ENCODE data around the gene FMOD. TPM values are rescaled to one million over a fixed set of nuclear protein-coding genes. Genes with fewer than 3 reads are reported as not detected.

Gene FMOD
- total RNA-seq, 1 experiment from 2014 or later: 3.0 TPM

DNA sequence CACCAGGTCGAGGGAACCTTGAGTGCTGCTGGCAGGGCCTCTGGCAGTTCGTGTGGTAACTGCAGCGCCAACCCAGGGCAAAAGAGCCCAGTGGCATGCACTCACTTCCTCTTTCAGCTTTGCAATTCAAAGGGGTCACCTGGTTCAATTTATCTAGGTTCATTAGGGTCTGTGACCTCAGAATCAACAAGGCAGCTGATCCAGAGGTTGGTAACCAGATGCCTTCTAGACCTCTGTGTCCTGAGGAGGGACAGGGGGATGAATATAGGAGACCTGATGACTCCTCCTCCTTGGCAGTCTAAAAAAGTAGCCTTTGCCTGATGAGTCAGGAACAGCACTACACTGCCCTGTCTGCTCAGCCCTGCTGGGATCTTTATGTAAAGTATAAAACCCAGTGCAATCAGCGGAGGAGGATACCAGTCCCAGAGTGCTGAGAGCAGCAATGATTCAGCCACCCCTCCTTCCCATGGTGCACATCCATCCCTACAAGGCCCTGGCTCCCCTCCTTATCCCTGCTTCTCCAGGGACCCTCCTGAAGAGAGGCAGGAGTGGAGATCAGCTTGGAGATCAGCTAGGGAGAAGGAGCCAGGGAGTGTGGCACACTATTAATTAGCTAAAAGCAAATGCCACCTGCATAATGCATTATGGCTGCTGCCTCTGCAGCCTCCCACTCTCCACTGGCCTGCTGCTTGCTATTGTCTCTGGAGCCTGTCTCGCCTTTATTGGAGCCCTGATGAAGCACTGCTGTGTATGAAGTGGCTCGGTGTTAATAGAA is 11.2 kb upstream of the FMOD start:
- DNase-seq (ENCODE audit: low read depth): peak; percentile 20

GRCh38 chr1:203360547-203361185 is 9.7 kb upstream of the FMOD start:
- no peak for DNase-seq (ENCODE audit: low read depth)

DNA sequence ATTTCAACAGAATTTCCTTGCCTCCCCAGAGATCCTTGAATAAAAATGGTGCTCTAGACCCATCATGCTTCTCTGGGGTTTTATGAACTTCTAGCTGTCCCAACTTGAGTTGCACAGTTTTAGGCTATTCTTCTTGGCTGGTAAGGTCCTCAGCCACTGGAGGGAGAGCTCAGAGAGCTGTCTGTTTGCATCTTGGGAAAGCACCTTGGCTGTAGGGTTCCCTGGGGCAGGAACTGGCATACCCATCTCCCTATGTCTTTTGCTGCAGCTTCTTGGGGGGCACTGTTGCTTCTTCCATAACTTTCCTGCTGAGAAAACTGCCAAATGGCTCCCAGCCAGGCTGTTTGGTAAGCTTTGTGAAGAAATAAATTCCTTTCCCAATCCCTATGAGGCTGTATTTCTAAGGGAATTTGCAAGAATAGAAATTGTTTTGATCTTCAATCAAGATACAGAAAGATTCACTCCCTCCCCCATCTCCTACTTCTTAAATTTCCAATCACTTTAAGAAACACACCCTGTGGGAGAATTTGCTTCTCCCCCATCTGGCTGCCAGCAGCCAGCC is 8.2 kb upstream of the FMOD start:
- no peak for DNase-seq (ENCODE audit: low read depth)

- DNase-seq (ENCODE audit: low read depth): peak; percentile 56
Observed at GRCh38 chr1:203354246-203354645, 3.3 kb upstream of the FMOD start.

GRCh38 chr1:203353486-203353885 is 2.6 kb upstream of the FMOD start:
- DNase-seq (ENCODE audit: low read depth): no peak

DNA sequence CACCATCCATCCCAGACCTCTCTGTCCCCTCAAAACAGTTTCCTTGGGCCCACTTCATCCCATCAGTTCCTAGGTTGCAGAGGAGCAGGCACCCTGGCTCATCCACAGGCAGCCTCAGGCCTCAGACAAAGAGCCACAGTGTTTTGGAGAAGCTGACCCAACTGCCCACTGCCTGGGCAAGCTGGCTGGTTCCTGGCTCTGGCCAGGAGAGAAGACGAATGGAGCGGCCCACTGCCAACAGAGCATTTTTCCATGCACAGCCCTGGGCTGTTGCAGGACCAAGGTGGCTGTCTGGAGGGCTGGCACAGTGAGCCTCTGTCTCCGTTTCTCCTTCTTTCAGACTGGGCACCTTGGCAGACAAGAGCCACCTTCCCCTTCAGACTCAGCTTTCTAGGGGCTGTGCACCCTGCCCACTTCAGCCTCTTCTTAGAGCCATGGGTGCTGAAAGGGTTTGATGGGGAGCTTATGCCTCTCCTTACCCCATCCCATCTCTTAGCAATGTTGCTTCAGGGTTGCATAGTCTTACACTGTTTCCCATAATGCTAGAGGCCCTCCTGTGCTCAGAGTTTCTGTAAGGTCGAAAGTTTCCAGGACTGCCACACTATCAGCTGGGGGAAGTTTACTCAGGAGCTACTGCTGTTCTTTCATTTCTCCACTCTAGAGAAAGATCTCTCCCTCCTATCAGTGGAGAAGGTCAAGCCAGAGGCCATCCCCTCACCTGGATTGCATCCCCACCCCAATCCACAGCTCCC is 973 bp downstream of the FMOD start:
- DNase-seq (ENCODE audit: low read depth): no peak

DNA sequence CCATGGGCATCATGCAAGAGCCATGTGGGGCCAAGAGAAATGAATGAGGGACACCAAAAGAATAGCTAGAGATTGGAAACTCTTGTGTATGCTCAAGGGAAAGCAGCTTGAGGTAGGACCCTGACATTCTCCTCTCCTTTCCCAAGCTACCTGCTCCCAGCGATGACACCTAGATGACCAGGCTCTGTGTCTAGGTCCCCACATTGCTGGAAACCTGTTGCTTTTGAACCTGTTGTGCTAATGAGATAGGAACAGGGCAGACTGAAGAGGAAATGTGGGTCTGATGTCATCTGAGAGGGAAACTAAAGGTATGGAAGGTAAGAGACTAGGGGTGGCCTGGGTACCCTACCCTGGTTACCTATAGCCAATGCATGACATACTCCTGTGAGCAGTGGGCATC is 1.8 kb downstream of the FMOD start:
- DNase-seq (ENCODE audit: low read depth): no peak

DNA sequence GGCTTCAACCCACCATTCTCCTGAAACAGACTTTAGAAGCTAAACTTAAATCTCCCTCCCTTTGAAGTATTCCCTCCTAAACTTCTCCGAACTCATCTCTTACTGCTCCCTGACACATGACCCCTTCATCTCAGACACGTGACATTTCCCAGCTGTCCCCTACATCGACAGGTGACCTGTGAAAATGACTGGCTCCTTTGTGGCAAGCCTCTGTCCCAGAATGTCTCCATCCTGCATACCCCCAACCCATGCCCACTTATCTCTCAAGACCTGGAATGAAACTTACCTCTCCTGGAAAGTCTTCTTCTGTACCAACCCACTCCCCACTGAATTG is 4.2 kb downstream of the FMOD start:
- DNase-seq (ENCODE audit: low read depth): no peak

GRCh38 chr1:203346060-203346768 is 4.7 kb downstream of the FMOD start:
- no peak for DNase-seq (ENCODE audit: low read depth)

DNA sequence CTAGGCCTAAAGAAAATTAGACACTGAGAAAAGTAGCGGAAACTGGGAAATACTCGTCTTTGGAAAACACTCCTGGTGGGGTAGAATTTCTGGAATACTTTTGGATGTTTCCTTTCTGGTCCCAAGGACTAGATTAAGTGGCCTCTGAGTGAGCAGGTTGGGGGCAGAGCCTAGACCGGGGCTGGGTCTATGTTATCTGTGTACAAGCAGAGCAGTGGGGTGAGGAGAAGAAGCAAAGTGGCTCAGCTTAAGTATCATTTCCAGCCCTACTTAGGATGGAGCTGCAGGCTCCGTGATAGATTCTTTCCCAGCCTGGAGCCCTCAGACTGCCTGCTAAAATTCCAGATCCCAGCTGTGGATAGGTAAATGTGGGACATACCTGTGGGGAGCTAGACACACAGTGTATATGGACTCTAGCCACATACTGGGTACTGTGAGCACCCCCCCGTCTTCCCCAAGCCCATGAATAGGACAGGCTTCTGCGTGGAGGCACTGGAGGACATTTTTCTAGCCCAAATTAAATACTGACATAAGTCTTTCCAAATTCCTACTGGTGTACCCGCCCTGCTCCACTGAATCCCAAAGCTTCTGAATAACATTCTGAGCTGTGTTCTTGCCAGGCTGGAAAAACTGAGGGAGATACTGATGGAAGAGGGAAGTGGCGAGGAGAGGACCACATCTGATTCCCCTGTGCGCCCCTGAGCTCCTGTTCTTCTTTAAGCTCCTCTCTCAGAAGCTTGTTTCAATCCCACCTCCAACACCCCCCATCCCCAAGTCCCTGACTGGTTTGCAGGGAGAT is 6.8 kb downstream of the FMOD start:
- no peak for DNase-seq (ENCODE audit: low read depth)

DNA sequence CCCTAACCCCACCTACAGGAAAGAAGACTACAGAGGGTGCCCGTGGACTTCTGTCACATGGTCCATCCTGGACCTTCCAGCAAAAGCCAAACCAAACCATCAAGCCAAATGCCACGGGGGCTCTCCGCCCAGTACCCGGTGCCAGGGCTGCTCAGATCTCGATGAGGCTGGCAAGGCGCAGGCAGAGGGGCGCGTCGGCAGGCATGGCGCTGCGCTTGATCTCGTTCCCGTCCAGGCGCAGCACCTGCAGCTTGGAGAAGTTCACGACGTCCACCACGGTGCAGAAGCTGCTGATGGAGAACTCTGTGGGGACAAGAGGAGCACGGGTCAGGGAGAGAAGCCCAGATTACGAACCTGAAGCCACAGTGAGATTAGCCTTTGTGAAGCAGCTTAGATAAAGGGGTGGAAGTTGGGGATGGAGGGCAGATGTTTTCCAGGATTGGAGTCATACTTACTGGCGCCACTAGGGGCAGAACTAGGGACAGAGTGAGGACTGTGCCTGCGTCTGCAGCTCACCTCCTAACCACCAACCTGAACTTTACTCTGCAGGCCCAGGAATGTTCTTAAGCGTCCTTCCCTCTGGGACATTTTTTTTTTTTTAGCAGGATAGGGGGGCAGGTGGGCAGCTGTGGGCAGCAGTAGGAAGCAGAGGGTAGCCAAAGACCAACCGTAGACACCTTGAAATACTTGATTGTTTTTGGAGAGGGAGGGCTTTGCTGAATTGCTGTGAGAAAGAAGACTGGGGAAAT is 8.6 kb downstream of the FMOD start:
- no peak for DNase-seq (ENCODE audit: low read depth)

DNA sequence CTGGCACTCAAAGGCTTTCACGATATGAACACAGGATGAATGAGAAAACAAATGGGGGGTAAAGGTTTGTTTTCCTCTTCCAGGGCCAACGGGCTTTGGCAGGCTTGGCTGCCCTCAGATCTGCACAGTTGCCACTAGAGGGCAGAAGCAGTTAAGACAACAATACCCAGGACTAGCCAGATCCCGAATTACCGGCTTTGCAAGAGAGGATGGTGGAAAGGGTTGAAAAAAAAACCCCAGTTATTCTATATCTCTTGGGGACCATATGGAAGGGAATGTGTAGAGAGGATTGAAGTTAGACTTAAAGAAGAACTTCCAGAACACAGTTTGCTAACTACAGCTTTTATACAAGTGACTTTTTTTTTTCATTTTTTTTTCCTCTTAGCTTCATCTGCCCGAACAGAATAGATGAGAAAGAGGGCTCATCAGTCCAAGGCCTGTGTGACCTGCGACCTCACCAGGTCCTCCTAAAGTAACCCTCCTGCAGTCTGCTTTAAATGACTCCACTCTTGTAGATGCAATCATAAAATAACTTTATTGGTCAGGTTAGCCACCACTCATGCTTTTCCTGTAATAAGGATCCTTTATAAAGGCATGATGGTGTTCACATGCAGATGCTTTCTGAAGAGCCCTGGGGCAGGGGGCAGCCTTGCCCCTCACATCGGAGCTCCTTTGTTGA is 10.7 kb downstream of the FMOD start:
- DNase-seq (ENCODE audit: low read depth): peak; percentile 74

GRCh38 chr1:203338335-203339036 is 12.4 kb downstream of the FMOD start:
- peak; percentile 57 for DNase-seq (ENCODE audit: low read depth)

- DNase-seq (ENCODE audit: low read depth): no peak
Observed at GRCh38 chr1:203336097-203336496, 14.8 kb downstream of the FMOD start.

- no peak for DNase-seq (ENCODE audit: low read depth)
Observed at GRCh38 chr1:203335503-203335902, 15.4 kb downstream of the FMOD start.

DNA sequence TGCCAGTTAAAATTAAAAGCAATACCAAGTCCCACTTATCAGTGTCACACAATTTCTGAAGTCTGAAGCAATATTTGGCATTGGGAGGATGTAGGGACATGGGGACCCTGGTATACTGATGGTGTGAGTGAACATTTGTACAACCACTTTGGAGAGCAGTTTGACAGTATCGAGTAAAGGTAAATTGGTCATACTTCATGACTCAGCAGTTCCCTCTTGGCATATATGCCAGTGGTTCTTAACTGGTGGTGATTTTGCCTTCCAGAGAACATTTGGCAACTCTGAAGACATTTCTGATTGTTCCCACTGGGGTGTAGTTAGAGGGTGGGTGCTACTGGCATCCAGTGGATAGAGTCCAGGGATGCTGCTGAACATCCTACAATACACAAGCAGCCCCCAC is 19.7 kb downstream of the FMOD start:
- no peak for DNase-seq (ENCODE audit: low read depth)

GRCh38 chr1:203328714-203329122 is 22.2 kb downstream of the FMOD start:
- no peak for DNase-seq (ENCODE audit: low read depth)

- peak; percentile 59 for DNase-seq (ENCODE audit: low read depth)
Observed at GRCh38 chr1:203327684-203328457, 23.1 kb downstream of the FMOD start.

All from LHCN-M2 (cell line).